ENCODE measurements around the gene GSTA4. TPM values are rescaled to one million over a fixed set of nuclear protein-coding genes. Genes with fewer than 3 reads are reported as not detected.
A peak's percentile ranks its signal among the peaks of the same experiment; 100 is the strongest.

Gene GSTA4
- total and polyA plus RNA-seq, 2 of the 8 experiments (the other 6 are each of a cell fraction or from before 2014, with no cell fraction given): 13.9 to 21.6 TPM

DNA sequence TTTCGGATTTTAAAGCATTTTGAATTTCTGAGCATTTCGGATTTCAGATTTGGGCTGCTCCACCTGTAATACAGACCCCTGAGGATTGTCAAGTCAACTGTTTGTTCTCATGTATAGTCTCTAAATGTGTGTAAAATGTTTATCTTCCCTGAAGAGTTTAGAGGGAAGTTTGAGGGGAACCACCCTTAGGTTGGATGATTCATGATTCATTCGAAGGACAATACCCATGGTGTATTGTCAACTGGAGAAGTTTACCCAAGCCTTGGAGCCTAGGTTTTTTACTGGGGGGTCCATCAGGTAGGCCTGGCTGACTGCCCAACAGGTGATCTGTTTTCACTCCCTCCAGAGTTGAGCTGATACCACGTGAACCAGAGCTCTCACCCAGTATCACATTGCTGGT is 18.9 kb downstream of the GSTA4 start:
- Histone ChIP-seq H2AK5ac (ENCODE audit: low read depth, low read length) (no peak overlapping the region), H4K91ac (replicated peaks; ENCODE audit: insufficient read length, low read length) (no peak overlapping the region), H3K4ac (replicated peaks; ENCODE audit: insufficient read length, low read depth, low read length) (no peak overlapping the region), H3K27ac (ENCODE audit: low read depth, low read length) (no peak overlapping the region), H3K4me2 (ENCODE audit: insufficient read depth in 1 of 2, low read depth in 2 of 2, low read length in 2 of 2) (no peak overlapping the region; a peak in 1 of 4 replicates), H4K8ac (ENCODE audit: extremely low read depth, insufficient read depth, low read length) (peak overlapping the region; percentile 71; the same call in 1 of the 2 replicates), H3K18ac (ENCODE audit: extremely low read depth, low read length) (no peak overlapping the region; the same call in 1 of the 2 replicates), H3K14ac (ENCODE audit: insufficient read length) (no peak overlapping the region), H2BK5ac (ENCODE audit: low read depth, low read length) (no peak overlapping the region), H3K27me3 (replicated peaks in 1 of 4; ENCODE audit: control insufficient read depth in 3 of 4, extremely low read depth in 1 of 4, insufficient read depth in 3 of 4, low read length in 3 of 4) (no peaks in the 10 kb centered on the region), H3K56ac (replicated peaks; ENCODE audit: insufficient read length, low read depth, low read length) (no peak overlapping the region), H2AFZ (ENCODE audit: low read length) (no peak overlapping the region), H4K5ac (ENCODE audit: insufficient read length, low read depth, low read length) (no peak overlapping the region), H2BK15ac (ENCODE audit: low read length) (no peak overlapping the region), H2BK12ac (ENCODE audit: low read depth, low read length) (no peak overlapping the region), H3K9me3 (ENCODE audit: insufficient read depth in 2 of 2, low read depth in 1 of 2, low read length in 1 of 2) (no peaks in the 10 kb centered on the region), H2BK20ac (ENCODE audit: low read length) (no peak overlapping the region), H3K4me3 (ENCODE audit: extremely low read depth in 1 of 4, insufficient read depth in 2 of 4, low read depth in 3 of 4, low read length in 4 of 4) (no peak overlapping the region), H3K23ac (ENCODE audit: insufficient read length) (no peak overlapping the region), H2BK120ac (replicated peaks; ENCODE audit: low read depth, low read length) (no peak overlapping the region), H3K23me2 (ENCODE audit: low read depth, low read length) (no peaks in the 10 kb centered on the region), H3K79me1 (ENCODE audit: low read depth, low read length) (no peaks in the 10 kb centered on the region), H3K36me3 (ENCODE audit: control insufficient read depth in 2 of 4, insufficient read depth in 4 of 4, low read length in 3 of 4) (no peaks in the 10 kb centered on the region; a peak in 1 of 8 replicates), H4K20me1 (replicated peaks in 1 of 2; ENCODE audit: control insufficient read depth in 1 of 2, insufficient read depth in 2 of 2, low read length in 2 of 2) (no peaks in the 10 kb centered on the region), H3K4me1 (replicated peaks in 1 of 4; ENCODE audit: control insufficient read depth in 3 of 4, insufficient read depth in 4 of 4, low read length in 3 of 4) (peaks cover 0 to 3% (median 1%) of the 10 kb centered on the region in 4 experiments; a peak in 3 of 7 replicates), H3K9ac (replicated peaks in 1 of 4; ENCODE audit: extremely low read depth in 1 of 4, low read depth in 3 of 4, low read length in 3 of 4) (no peak overlapping the region), H3K79me2 (ENCODE audit: control insufficient read depth in 1 of 2, insufficient read depth in 2 of 2, low read length in 2 of 2) (no peaks in the 10 kb centered on the region)
- 76% methylated on average over 4 of the region's 4 CpGs; no CpG with 5 or more reads in 1 of the 2 experiments for WGBS, 2 experiments (ENCODE audit: extremely low coverage in 1 of 2, insufficient coverage in 1 of 2, insufficient read length in 1 of 2, insufficient replicate concordance in 2 of 2, low coverage in 1 of 2, low lambda C conversion rate in 2 of 2, missing lambda C conversion rate in 1 of 2)
- ChIA-PET POLR2A (ENCODE audit: partially characterized antibody) (interaction anchor here (0.7 kb wide), 1 partner anchor 90 kb away, joined by 3 read pairs; no protein-coding TSS in a partner anchor), CTCF (ENCODE audit: partially characterized antibody) (interaction anchor here (0.7 to 1.0 kb wide), 2 partner anchors 10 to 21 kb away, joined by 3 read pairs; no protein-coding TSS in a partner anchor)
- DNase-seq (ENCODE audit: low read depth in 1 of 2, low spot score in 2 of 2) (no peak), FAIRE-seq (no peak)
- no peak for TF ChIP-seq NANOG (IDR thresholded peaks at IDR 0.05; ENCODE audit: insufficient read depth, low read depth, low read length, poor library complexity, severe bottlenecking)
- no peak for TF ChIP-seq CREB1 (IDR thresholded peaks at IDR 0.05)
- TF ChIP-seq, protein P1, sequence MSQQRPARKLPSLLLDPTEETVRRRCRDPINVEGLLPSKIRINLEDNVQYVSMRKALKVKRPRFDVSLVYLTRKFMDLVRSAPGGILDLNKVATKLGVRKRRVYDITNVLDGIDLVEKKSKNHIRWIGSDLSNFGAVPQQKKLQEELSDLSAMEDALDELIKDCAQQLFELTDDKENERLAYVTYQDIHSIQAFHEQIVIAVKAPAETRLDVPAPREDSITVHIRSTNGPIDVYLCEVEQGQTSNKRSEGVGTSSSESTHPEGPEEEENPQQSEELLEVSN (IDR thresholded peaks at IDR 0.05): no peak

Measured in H1 (cell line).